Measurements from ENCODE around the gene POMC. TPM values are rescaled to one million over a fixed set of nuclear protein-coding genes. Genes with fewer than 3 reads are reported as not detected.
A peak's percentile ranks its signal among the peaks of the same experiment; 100 is the strongest.

Gene POMC
- total and polyA plus RNA-seq, 2 of the 13 experiments (the other 11 are each of a cell fraction or from before 2014, with no cell fraction given), result not detected

- ChIA-PET CTCF (ENCODE audit: low intra/inter-chr PET ratio, low total read pairs) (interaction anchor here (0.8 to 5.2 kb wide), 2 partner anchors 155 to 157 kb away, joined by 4 to 47 read pairs; partner anchors contain the start of gene DNAJC27), POLR2A (interaction anchor here (1.8 kb wide), 1 partner anchor 155 kb away, joined by 8 read pairs; no protein-coding TSS in a partner anchor)
- 44% methylated on average over 11 of the region's 15 CpGs for WGBS (ENCODE audit: low lambda C conversion rate)
- no peak overlapping the region for H3K4me2 ChIP-seq (ENCODE audit: low read depth, low read length)
- no peak overlapping the region for H3K4me3 ChIP-seq (replicated peaks in 1 of 3; ENCODE audit: insufficient read depth in 1 of 3, low read depth in 2 of 3, low read length in 3 of 3)
- intact Hi-C loops (cut with micrococcal nuclease; ENCODE audit: unreplicated experiment), result loop anchor here (1.0 to 5.0 kb wide), 3 partner anchors 67 to 337 kb away; partner anchors contain the start of genes CENPO and PTRHD1
- no peak for FAIRE-seq
- TF ChIP-seq ZNF772 (CRISPR knock-in tag; IDR thresholded peaks at IDR 0.05) (no peak), HDAC6 (IDR thresholded peaks at IDR 0.05; ENCODE audit: low read depth, low read length) (no peak), MAZ (IDR thresholded peaks at IDR 0.05; ENCODE audit: borderline replicate concordance, low read depth, low read length) (0 out of 2 replicates have a peak, but pooled peaks have one; percentile 4), MAZ (CRISPR knock-in tag; IDR thresholded peaks at IDR 0.05; ENCODE audit: low read depth) (no peak), PAWR (CRISPR knock-in tag; IDR thresholded peaks at IDR 0.05; ENCODE audit: borderline replicate concordance) (no peak), CBX5 (CRISPR knock-in tag; IDR thresholded peaks at IDR 0.05; ENCODE audit: borderline replicate concordance) (no peak), ZNF350 (CRISPR knock-in tag; IDR thresholded peaks at IDR 0.05; ENCODE audit: borderline replicate concordance, low read depth) (no peak)
- TF ChIP-seq, protein P1, sequence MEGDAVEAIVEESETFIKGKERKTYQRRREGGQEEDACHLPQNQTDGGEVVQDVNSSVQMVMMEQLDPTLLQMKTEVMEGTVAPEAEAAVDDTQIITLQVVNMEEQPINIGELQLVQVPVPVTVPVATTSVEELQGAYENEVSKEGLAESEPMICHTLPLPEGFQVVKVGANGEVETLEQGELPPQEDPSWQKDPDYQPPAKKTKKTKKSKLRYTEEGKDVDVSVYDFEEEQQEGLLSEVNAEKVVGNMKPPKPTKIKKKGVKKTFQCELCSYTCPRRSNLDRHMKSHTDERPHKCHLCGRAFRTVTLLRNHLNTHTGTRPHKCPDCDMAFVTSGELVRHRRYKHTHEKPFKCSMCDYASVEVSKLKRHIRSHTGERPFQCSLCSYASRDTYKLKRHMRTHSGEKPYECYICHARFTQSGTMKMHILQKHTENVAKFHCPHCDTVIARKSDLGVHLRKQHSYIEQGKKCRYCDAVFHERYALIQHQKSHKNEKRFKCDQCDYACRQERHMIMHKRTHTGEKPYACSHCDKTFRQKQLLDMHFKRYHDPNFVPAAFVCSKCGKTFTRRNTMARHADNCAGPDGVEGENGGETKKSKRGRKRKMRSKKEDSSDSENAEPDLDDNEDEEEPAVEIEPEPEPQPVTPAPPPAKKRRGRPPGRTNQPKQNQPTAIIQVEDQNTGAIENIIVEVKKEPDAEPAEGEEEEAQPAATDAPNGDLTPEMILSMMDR (CRISPR knock-in tag; IDR thresholded peaks at IDR 0.05), result peak; percentile 40; the same call in 1 of the 2 replicates
- TF ChIP-seq, protein P2, sequence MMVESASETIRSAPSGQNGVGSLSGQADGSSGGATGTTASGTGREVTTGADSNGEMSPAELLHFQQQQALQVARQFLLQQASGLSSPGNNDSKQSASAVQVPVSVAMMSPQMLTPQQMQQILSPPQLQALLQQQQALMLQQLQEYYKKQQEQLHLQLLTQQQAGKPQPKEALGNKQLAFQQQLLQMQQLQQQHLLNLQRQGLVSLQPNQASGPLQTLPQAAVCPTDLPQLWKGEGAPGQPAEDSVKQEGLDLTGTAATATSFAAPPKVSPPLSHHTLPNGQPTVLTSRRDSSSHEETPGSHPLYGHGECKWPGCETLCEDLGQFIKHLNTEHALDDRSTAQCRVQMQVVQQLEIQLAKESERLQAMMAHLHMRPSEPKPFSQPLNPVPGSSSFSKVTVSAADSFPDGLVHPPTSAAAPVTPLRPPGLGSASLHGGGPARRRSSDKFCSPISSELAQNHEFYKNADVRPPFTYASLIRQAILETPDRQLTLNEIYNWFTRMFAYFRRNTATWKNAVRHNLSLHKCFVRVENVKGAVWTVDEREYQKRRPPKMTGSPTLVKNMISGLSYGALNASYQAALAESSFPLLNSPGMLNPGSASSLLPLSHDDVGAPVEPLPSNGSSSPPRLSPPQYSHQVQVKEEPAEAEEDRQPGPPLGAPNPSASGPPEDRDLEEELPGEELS (CRISPR knock-in tag; IDR thresholded peaks at IDR 0.05), result no peak
- in situ Hi-C loops (cut with HindIII; ENCODE audit: extremely low pct_ligation_motif_present, low pct_unique_long_range_greater_than_20kb), result loop anchor here (5.0 to 25.0 kb wide), 2 partner anchors 153 to 718 kb away; no protein-coding TSS in a partner anchor
- no TSS peak for BruUV-seq (replicated peaks)
- no peak overlapping the region for H3K9ac ChIP-seq (ENCODE audit: insufficient read depth, low read depth, low read length)
- H2AFZ ChIP-seq (ENCODE audit: low read length), result no peak overlapping the region
- peak; percentile 62 for ATAC-seq
- H3K27ac ChIP-seq (ENCODE audit: extremely low read length, insufficient read depth, low read length), result no peak overlapping the region
- no peak for DNase-seq (ENCODE audit: low spot score)
- H3K36me3 ChIP-seq (replicated peaks in 1 of 2; ENCODE audit: control insufficient read depth in 1 of 2, insufficient read depth in 2 of 2, low read length in 2 of 2), result no peaks in the 10 kb centered on the region
- no peaks in the 10 kb centered on the region for H3K79me2 ChIP-seq (ENCODE audit: insufficient read depth, low read length)
- no peaks in the 10 kb centered on the region for H3K9me3 ChIP-seq (ENCODE audit: low read length)
- peaks cover 9 to 38% of the 10 kb centered on the region in 2 experiments; a peak in 4 of 5 replicates for H3K27me3 ChIP-seq (ENCODE audit: control insufficient read depth in 1 of 2, insufficient read depth in 2 of 2, low read length in 2 of 2)
- H4K20me1 ChIP-seq (ENCODE audit: insufficient read depth, low read length), result no peaks in the 10 kb centered on the region
- no peaks in the 10 kb centered on the region for H3K4me1 ChIP-seq (ENCODE audit: insufficient read depth, low read length)
Measured at GRCh38 chr2:25129901-25130520, 38.4 kb downstream of the POMC start.

Measured in HepG2 (cell line).